ENCODE results near the gene EFNA3.

The EFNA3 gene

GRCh38 chr1:155048449-155049334 lies 29.9 kb upstream of the EFNA3 start:
- DNase-seq, result no peak

- peak; percentile 76 for DNase-seq
Observed at GRCh38 chr1:155049651-155050559, 28.7 kb upstream of the EFNA3 start.

GRCh38 chr1:155050560-155051341 lies 27.9 kb upstream of the EFNA3 start, which contains the start of gene ADAM15:
ADAM15 (plus strand) TSS chr1:155051316; CDS start chr1:155051387, 71 bp downstream.
- peak; percentile 63 for DNase-seq

DNA sequence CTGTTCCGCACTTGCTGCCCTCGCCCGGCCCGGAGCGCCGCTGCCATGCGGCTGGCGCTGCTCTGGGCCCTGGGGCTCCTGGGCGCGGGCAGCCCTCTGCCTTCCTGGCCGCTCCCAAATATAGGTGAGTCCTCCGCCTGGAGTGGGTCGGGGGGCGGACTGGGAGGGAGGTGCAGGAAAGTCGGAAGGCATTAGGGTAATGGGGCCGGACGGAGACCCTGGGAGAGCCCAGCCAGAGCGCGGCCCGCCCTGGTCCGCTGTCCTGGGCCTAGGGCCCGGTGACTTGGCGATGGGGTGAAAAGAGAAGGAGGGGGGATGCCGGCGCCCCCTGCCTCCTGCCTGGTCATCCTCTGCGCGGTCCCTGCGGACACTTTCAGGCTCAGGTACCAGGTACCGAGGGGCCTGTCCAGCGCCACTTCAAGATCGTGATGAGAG lies 27.3 kb upstream of the EFNA3 start:
- no peak for DNase-seq

DNA sequence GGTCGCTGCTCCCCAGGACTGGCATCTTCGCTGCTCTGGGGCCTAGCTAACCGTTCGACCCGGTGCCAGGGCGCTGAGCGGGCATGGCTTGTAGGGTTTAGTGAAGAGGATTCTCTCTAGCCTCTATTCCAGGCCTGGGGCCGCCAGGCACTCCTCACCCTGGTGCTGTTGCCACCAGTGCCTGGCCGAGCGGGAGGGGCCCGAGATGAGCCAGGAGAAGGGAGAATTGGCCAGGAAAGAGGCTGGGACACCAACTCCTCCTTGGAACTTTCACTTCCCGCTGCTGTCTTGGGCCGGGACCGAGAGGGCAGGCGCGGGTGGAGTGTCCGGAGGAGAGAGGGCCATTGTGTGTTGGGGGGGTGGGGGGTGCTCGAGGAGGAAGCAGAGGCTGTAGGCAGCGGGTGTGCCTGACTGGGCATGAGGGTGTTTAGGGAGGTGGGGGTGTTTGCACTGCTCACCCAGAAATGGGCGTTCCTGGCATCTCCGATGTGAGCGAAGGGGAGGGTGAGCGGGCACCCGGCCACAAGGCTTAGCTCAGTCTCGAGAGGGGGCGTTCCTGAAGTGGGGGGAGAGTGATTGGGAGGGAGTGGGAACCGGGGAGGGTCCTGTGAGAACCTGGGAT lies 26.7 kb upstream of the EFNA3 start:
- peak; percentile 15 for DNase-seq

DNA sequence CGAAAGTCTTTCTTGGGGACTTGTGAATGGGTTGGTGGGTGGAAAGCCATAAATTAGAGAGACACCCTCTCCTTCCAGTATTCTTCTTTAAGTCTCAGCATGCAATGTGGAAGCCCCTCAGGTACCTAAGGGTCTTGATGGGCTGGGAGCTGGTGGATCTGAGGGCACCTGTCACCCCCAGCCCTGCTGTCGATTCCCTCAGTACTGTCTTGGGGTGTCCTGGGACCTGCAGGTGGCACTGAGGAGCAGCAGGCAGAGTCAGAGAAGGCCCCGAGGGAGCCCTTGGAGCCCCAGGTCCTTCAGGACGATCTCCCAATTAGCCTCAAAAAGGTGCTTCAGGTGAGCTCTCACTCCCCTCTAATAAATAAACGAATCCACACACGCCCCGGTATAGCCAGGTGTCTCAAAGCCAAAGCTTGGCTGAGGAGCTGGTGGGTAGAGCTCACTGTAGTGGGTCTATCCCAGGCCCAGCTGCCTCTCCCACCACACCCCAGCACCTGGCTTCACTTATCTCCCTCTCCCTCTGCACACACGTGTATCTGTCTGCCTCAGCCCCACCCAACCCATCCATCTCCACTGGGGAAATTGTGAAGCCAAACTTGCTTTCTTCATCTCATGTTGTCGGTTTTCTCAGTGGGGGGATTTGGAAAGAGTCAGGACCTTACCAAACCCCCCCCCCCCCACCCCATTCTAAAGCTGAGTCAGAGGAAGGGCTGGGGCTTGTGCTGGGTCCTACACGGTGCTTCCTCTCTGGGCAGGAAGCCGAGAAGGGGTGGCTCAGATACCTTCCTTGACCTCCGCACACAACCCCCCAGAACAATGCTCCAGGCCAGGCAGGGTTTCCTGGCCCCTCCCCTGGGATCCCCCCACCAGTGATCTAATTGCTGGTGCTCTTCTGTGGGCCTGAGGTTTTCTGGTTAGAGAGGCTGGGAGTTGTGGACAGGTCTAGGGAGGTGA lies 25.9 kb upstream of the EFNA3 start:
- no peak for DNase-seq

- no peak for DNase-seq
Observed at GRCh38 chr1:155053531-155054105, 25.0 kb upstream of the EFNA3 start.

GRCh38 chr1:155057104-155057503 lies 21.5 kb upstream of the EFNA3 start:
- DNase-seq, result no peak

DNA sequence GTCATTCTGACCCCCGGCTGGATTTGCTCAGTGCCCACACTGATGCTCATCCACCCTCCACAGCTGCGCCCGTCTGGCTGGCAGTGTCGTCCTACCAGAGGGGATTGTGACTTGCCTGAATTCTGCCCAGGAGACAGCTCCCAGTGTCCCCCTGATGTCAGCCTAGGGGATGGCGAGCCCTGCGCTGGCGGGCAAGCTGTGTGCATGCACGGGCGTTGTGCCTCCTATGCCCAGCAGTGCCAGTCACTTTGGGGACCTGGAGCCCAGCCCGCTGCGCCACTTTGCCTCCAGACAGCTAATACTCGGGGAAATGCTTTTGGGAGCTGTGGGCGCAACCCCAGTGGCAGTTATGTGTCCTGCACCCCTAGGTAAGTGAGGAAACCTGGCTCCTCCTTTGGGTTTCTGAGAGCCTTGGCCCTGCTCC lies 20.8 kb upstream of the EFNA3 start:
- DNase-seq, result no peak

GRCh38 chr1:155060736-155061135 lies 17.9 kb upstream of the EFNA3 start:
- no peak for DNase-seq

DNA sequence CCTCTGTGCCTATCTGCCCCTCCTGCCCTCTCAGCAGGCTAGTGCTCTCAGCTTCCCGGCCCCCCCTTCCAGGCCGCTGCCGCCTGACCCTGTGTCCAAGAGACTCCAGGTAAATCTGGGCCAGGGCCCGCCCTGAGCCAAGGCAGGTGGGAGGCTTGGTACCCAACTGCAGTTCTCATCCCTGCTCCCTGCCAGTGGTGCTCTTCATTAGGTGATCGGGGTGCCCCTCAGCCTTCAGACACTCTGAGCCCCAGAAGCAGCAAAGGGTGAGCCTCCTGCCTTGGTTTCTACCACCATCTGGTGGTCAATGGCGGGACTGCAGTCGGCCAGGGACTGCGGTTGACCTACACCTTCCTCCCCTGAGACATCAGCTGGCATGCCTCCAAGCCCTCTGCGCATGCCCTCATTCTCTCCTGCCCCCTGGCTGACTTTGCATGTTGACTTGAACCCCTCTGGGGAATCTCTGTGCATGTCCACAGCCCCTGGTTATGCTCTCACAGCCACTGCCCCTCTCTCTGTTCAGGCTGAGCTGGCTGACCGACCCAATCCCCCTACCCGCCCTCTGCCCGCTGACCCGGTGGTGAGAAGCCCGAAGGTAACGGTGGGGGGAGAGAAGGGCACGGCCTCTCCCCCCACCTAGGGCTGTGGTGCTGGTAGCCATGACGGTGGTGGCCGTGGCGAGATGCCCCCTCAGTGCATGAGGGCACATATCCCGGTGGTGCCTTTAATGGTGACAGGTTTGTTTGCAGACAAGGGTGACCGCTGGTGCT lies 17.1 kb upstream of the EFNA3 start:
- DNase-seq, result peak; percentile 84

- DNase-seq, result no peak
Observed at GRCh38 chr1:155062151-155062686, 16.4 kb upstream of the EFNA3 start.

DNA sequence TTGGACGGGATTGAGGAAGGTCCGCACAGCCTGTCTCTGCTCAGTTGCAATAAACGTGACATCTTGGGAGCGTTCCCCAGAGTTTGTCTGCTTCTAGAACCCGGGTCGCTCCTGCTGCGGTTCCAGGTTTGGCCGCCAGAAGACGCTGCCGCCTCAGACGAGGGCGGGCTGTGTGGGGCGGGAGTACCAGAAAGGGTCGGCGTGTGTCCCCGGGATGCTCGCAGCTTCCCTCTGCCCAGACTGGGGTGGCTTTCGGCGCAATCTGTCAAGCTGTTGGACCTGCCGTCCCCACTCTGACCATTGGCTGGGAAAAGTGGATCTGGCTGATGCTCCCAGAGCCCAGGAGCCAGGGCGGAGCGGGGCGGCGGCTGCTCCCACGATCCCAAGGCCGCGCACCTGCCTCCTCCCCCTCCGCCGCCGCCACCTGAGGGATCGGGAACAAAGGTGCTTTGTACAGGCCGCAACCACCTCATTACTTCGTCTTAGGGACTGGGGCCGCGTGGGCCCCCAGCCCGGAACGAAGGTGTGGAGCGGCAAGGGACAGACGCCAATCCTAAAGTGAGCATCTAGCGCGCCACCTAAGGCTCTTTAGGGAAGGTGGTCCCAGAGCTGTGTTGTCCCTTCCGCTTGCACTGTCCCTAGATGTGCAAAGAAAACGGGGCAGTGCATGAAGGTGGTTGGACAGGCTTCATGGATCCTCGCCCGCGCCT lies 15.8 kb upstream of the EFNA3 start:
- DNase-seq, result peak; percentile 51

DNA sequence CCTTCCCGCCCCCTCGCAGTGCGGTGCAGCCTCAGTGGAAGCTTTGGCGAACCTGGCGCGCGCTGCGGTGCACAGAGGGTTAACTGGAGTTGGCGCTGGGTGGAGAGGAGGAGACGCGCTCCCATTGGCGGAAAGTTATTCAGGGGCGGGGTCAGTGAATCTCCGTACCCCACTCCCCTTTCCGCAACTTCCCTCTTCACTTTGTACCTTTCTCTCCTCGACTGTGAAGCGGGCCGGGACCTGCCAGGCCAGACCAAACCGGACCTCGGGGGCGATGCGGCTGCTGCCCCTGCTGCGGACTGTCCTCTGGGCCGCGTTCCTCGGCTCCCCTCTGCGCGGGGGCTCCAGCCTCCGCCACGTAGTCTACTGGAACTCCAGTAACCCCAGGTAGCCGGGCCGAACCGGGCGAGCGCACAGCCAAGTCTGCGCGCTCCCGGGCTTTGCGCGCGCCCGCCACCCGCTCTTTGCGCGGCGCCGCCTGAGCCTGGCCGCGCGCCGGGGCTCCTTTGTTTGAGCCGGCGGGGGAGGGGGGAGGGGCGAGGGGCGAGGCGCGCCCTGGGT lies 15.0 kb upstream of the EFNA3 start, which contains the start of gene EFNA4:
TSS of gene EFNA4 (plus strand) at position 191 of the 561 bp plus-strand sequence. CDS start at position 275, 84 bp downstream.
- DNase-seq, result peak; percentile 78

DNA sequence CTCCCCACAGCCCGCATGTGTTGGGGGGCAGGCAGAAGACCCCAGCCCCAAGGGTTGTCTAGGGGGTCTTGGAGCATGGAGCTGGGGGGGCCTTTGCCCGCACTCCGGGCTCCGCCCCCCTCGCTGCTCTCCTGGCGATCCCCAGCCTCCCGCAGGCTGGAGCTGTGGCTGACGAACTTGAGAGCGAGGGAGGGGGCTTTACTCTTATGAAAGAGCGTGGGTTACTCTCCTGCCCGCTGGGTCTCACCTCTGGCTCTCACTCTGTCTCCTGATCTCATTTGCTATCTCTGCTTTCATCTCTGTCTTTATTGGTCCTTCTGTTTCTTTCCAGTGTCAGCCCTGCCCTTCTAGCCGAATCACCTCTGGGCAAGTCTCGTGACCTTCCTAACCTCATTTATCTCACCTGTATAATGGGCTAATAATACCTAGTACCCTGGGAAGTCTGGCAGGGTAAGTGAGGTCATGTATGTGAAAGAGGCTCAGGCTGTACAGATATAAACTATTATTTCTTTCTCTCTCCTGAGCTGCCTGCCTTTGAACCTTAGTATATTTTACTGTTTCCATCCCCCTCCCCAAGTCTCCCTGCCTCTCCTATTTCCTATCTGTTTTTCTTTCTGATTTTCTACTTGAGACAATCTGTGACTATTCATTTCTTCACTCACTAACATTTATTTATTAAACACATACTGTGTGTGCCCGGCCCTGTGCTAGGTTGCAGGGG lies 14.4 kb upstream of the EFNA3 start:
- no peak for DNase-seq

GRCh38 chr1:155064832-155065429 lies 13.7 kb upstream of the EFNA3 start:
- no peak for DNase-seq

DNA sequence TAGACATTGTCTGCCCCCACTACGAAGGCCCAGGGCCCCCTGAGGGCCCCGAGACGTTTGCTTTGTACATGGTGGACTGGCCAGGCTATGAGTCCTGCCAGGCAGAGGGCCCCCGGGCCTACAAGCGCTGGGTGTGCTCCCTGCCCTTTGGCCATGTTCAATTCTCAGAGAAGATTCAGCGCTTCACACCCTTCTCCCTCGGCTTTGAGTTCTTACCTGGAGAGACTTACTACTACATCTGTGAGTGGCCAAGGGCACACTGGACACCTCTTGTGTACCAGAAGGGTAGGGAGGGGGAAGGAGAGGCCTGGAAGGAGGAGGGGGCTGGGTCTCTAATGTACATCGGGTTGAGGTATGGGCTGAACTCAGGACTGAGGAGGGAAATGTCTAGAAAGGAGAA lies 11.9 kb upstream of the EFNA3 start:
- DNase-seq, result no peak

All from fibroblast of skin of scalp (primary cell).